Vagina (tissue), 2 donors: ENCODE data around the gene TCHH. TPM values are rescaled to one million over a fixed set of nuclear protein-coding genes. Genes with fewer than 3 reads are reported as not detected.

Experiments used
- DNase-seq, 2 donors: peaks; one replicate each; pipeline ENCODE4 v3.0.0-alpha.2; 2017; ENCODE audit errors: extremely low spot score in 2 of 2
- H3K27ac ChIP-seq: fragments of 200-600 bp; sonication (generic); one replicate; pipeline ENCODE4 v1.5.1; 2019
- H3K27me3 ChIP-seq: fragments of 200-600 bp; sonication (generic); one replicate; pipeline ENCODE4 v1.5.1; 2019
- H3K36me3 ChIP-seq, 2 donors: fragments of 200-600 bp; sonication (generic); one replicate each; pipeline ENCODE4 v1.5.1; 2017 to 2019
- H3K4me1 ChIP-seq: fragments of 200-600 bp; sonication (generic); one replicate; pipeline ENCODE4 v1.5.1; 2019
- H3K4me3 ChIP-seq, 2 donors: fragments of 200-600 bp; sonication (generic); 1 replicate in 1 of 2; 2 replicates in 1 of 2; pipeline ENCODE4 v1.5.1; 2016 to 2019
- H3K9me3 ChIP-seq: fragments of 200-600 bp; sonication (generic); one replicate; pipeline ENCODE4 v1.5.1; 2019
- POLR2A ChIP-seq, 2 donors: fragments of 450-650 bp; IDR thresholded peaks; one replicate each; pipeline ENCODE4 v1.6.1; 2017; ENCODE audit warnings: antibody characterized with exemption in 2 of 2, mild to moderate bottlenecking in 2 of 2, moderate library complexity in 2 of 2
- POLR2AphosphoS5 ChIP-seq, 2 donors: sonication (generic); formaldehyde crosslinking; IDR thresholded peaks; one replicate each; pipeline ENCODE4 v1.9.0; 2017; ENCODE audit warnings: antibody characterized with exemption in 2 of 2, mild to moderate bottlenecking in 2 of 2, low read depth in 1 of 2; ENCODE audit not compliant: insufficient read depth in 1 of 2
- intact Hi-C: fragments of 100-400 bp; cut with DNase I; formaldehyde crosslinking; loops from one replicate; pipeline ENCODE4 v1.15.1; 2023
- total RNA-seq: library from RNA; depleted of rRNA; stranded (reverse); fragments of >200 nt; gene quantifications from one replicate; pipeline ENCODE4 v1.2.3, GENCODE V29; 2016
- TF ChIP-seq, protein P1 (sequence below), 3 experiments: fragments of 450-650 bp in 2 of 3; fragments of 200-600 bp in 1 of 3; sonication (generic) in 1 of 3; IDR thresholded peaks; one replicate each; pipeline ENCODE4 v1.5.1; 2017 to 2019; ENCODE audit warnings: antibody characterized with exemption in 3 of 3, mild to moderate bottlenecking in 2 of 3, moderate library complexity in 2 of 3

The TCHH gene
- total RNA-seq, 1 donor from 2014 or later: 0.25 TPM

DNA sequence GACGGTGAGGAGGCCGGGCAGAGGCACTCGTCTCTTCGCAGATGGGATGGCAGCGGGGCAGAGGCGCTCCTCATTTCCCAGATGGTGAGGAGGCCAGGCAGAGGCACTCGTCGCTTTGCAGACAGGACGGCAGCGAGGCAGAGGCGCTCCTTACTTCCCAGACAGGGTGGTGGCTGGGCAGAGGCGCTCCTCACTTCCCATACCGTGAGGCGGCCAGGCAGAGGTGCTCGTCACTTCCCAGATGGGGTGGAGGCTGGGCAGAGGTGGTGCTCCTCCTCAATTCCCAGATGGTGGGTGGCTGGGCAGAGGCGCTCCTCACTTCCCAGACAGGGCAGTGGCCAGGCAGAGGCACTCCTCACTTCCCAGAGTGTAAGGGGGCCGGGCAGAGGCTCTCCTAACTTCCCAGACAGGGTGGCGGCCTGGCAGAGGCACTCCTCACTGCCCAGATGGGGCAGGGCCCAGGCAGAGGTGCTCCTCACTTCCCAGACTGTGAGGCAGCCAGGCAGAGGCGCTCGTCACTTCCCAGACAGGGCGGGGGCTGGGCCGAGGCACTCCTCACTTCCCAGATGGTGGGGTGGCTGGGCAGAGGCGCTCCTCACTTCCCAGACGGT, 36.3 kb downstream of the TCHH start:
- H3K27ac ChIP-seq: no peak overlapping the region
- TF ChIP-seq POLR2A (IDR thresholded peaks at IDR 0.05): no peak
- TF ChIP-seq, protein P1, sequence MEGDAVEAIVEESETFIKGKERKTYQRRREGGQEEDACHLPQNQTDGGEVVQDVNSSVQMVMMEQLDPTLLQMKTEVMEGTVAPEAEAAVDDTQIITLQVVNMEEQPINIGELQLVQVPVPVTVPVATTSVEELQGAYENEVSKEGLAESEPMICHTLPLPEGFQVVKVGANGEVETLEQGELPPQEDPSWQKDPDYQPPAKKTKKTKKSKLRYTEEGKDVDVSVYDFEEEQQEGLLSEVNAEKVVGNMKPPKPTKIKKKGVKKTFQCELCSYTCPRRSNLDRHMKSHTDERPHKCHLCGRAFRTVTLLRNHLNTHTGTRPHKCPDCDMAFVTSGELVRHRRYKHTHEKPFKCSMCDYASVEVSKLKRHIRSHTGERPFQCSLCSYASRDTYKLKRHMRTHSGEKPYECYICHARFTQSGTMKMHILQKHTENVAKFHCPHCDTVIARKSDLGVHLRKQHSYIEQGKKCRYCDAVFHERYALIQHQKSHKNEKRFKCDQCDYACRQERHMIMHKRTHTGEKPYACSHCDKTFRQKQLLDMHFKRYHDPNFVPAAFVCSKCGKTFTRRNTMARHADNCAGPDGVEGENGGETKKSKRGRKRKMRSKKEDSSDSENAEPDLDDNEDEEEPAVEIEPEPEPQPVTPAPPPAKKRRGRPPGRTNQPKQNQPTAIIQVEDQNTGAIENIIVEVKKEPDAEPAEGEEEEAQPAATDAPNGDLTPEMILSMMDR (IDR thresholded peaks at IDR 0.05): no peak
- no peak for TF ChIP-seq POLR2AphosphoS5 (IDR thresholded peaks at IDR 0.05; ENCODE audit: insufficient read depth in 1 of 2, low read depth in 1 of 2)
- H3K4me1 ChIP-seq: no peaks in the 10 kb centered on the region
- H3K36me3 ChIP-seq: no peaks in the 10 kb centered on the region
- DNase-seq: no peak
- intact Hi-C loops: no loop called here
- H3K9me3 ChIP-seq: no peaks in the 10 kb centered on the region
- H3K27me3 ChIP-seq: no peaks in the 10 kb centered on the region
- no peak overlapping the region for H3K4me3 ChIP-seq

DNA sequence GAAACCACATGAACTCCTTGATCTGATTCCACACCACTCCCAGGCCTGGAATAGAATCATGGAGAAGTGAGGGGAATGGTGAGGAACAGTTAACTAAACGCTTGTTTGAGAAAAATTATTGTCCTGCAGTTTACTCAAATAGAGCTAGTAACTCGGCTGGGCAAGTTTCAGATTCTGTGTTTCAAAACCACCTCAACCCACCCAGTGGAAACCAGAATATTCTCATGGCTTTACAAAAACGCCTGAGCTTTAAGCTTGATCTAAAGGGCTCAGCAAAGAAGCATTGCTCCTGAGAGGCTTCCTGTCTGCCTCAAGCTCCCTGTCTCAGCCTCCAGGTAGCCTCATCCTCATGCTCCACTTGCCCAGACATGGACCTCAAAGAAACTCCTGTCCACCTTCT, 42.9 kb downstream of the TCHH start:
- Histone ChIP-seq H3K9me3 (no peaks in the 10 kb centered on the region), H3K27ac (no peak overlapping the region), H3K27me3 (no peaks in the 10 kb centered on the region), H3K4me1 (no peaks in the 10 kb centered on the region), H3K4me3 (no peak overlapping the region), H3K36me3 (no peaks in the 10 kb centered on the region)
- TF ChIP-seq POLR2AphosphoS5 (IDR thresholded peaks at IDR 0.05; ENCODE audit: insufficient read depth in 1 of 2, low read depth in 1 of 2) (no peak), POLR2A (IDR thresholded peaks at IDR 0.05) (no peak)
- TF ChIP-seq, protein P1 (IDR thresholded peaks at IDR 0.05): no peak
- no peak for DNase-seq
- intact Hi-C loops: no loop called here

DNA sequence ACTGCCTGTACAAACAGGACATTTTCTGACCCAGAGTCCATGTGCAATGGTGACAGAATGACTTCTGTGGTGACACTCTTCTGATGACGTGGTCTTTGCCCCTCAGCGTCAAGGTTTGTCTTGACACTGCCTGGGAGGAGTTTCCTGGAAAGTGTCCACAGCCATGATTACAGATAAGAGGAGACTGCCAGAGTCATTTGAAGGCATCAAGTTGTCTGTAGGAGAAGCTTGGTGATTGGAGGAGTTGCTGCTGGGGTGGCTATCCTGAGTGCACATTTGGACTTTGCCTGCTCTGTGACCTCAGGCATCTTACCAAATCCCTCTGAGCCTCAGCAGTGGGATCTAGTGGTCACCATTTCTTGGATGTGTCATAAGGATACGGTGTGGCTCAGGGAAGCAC, 44.1 kb downstream of the TCHH start:
- no peaks in the 10 kb centered on the region for H3K9me3 ChIP-seq
- no peak for TF ChIP-seq POLR2AphosphoS5 (IDR thresholded peaks at IDR 0.05; ENCODE audit: insufficient read depth in 1 of 2, low read depth in 1 of 2)
- TF ChIP-seq, protein P1 (IDR thresholded peaks at IDR 0.05): no peak
- TF ChIP-seq POLR2A (IDR thresholded peaks at IDR 0.05): no peak
- no peaks in the 10 kb centered on the region for H3K36me3 ChIP-seq

DNA sequence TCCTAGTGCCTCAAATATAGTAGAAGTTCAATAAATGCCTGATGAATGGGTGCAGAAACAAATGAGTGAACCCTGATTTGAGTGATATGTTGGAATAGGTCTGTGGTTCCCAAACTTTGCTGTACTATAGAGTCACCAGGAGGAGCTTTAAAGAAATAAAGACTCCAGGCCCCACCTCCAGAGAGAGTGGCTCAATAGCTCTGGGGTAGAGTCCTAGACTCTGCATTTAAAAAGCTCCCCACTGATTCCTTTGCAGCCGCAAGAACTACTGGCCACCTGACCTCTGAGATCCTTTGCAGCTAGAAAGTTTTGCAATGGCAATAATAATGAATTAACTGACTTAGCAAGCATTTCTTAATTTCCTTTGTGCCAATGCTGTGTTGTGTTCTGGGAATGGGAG, 47.3 kb downstream of the TCHH start:
- no peak for DNase-seq

More for the DNA sequence above, 44.1 kb downstream of the TCHH start:
- intact Hi-C loops: no loop called here
- no peaks in the 10 kb centered on the region for H3K27me3 ChIP-seq
- no peak for DNase-seq
- H3K4me1 ChIP-seq: no peaks in the 10 kb centered on the region
- H3K27ac ChIP-seq: no peak overlapping the region
- H3K4me3 ChIP-seq: no peak overlapping the region

DNA sequence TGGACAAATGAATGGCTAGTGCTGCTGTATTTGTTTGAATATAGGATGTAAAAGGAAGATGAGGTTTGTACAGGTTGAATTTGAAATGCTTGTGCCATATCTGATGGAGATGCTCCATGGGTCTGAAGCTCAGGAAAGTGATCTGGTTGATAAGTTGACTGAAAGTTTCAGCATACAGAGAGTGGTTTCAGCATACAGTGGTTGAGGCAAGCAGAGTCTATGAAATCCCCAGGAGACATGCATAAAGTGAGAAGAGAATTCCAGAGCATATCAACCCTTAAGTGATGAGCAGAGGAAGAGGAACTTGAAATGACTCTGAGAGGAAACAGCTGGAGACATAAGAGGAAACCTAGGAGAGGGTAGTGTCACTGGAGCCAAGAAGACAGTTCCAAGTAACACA, 48.1 kb downstream of the TCHH start:
- no peak for TF ChIP-seq POLR2AphosphoS5 (IDR thresholded peaks at IDR 0.05; ENCODE audit: insufficient read depth in 1 of 2, low read depth in 1 of 2)
- TF ChIP-seq, protein P1 (IDR thresholded peaks at IDR 0.05): no peak
- TF ChIP-seq POLR2A (IDR thresholded peaks at IDR 0.05): no peak
- Histone ChIP-seq H3K4me1 (no peaks in the 10 kb centered on the region), H3K27me3 (no peaks in the 10 kb centered on the region), H3K36me3 (no peaks in the 10 kb centered on the region), H3K9me3 (no peaks in the 10 kb centered on the region), H3K4me3 (no peak overlapping the region), H3K27ac (no peak overlapping the region)
- no peak for DNase-seq
- intact Hi-C loops: loop anchor here (10.0 kb wide), 1 partner anchor 98 kb away; no protein-coding TSS in a partner anchor

More for the DNA sequence above, 47.3 kb downstream of the TCHH start:
- H3K4me1 ChIP-seq: no peaks in the 10 kb centered on the region
- no peak overlapping the region for H3K27ac ChIP-seq
- intact Hi-C loops: loop anchor here (10.0 kb wide), 1 partner anchor 97 kb away; no protein-coding TSS in a partner anchor
- H3K27me3 ChIP-seq: no peaks in the 10 kb centered on the region
- TF ChIP-seq POLR2A (IDR thresholded peaks at IDR 0.05) (no peak), POLR2AphosphoS5 (IDR thresholded peaks at IDR 0.05; ENCODE audit: insufficient read depth in 1 of 2, low read depth in 1 of 2) (no peak)
- TF ChIP-seq, protein P1 (IDR thresholded peaks at IDR 0.05): no peak
- no peak overlapping the region for H3K4me3 ChIP-seq
- no peaks in the 10 kb centered on the region for H3K9me3 ChIP-seq
- H3K36me3 ChIP-seq: no peaks in the 10 kb centered on the region
